HT-29 (cell line): ENCODE measurements around the gene BBS7. TPM values are rescaled to one million over a fixed set of nuclear protein-coding genes. Genes with fewer than 3 reads are reported as not detected.

Source experiments
- DNase-seq: peaks from one replicate; pipeline ENCODE4 v3.0.0-alpha.2; 2015; ENCODE audit warnings: low spot score
- total RNA-seq: library from RNA; depleted of rRNA; stranded (reverse); fragments of >200 nt; shearing (Covaris generic); gene quantifications from 2 replicates; pipeline ENCODE4 v1.2.3, GENCODE V29; 2014

Gene BBS7
- total RNA-seq, 1 experiment from 2014 or later, result 7.6 TPM

- no peak for DNase-seq
Observed at GRCh38 chr4:121824950-121825349, 45.3 kb downstream of the BBS7 start.

GRCh38 chr4:121824171-121824527 is 46.1 kb downstream of the BBS7 start:
- DNase-seq, result no peak

GRCh38 chr4:121823505-121824170 is 46.6 kb downstream of the BBS7 start, which contains the start of gene CCNA2:
Gene CCNA2 (minus strand): TSS chr4:121823883. CDS start chr4:121823628, 255 bp downstream.
- DNase-seq, result peak; percentile 98

- peak; percentile 38 for DNase-seq
Observed at GRCh38 chr4:121822796-121823504, 47.3 kb downstream of the BBS7 start.

GRCh38 chr4:121822047-121822446 is 48.2 kb downstream of the BBS7 start:
- no peak for DNase-seq

- no peak for DNase-seq
Observed at GRCh38 chr4:121819216-121819965, 50.9 kb downstream of the BBS7 start.

GRCh38 chr4:121818215-121818614 is 52.1 kb downstream of the BBS7 start:
- no peak for DNase-seq

GRCh38 chr4:121817701-121818100 is 52.6 kb downstream of the BBS7 start:
- no peak for DNase-seq

- no peak for DNase-seq
Observed at GRCh38 chr4:121817006-121817405, 53.3 kb downstream of the BBS7 start.

- no peak for DNase-seq
Observed at GRCh38 chr4:121814756-121815155, 55.5 kb downstream of the BBS7 start.

GRCh38 chr4:121811122-121811521 is 59.2 kb downstream of the BBS7 start:
- no peak for DNase-seq

- no peak for DNase-seq
Observed at GRCh38 chr4:121806411-121806810, 63.9 kb downstream of the BBS7 start.

GRCh38 chr4:121801715-121802075 is 68.6 kb downstream of the BBS7 start:
- DNase-seq, result no peak

GRCh38 chr4:121800961-121801714 is 69.1 kb downstream of the BBS7 start, which contains the start of gene EXOSC9:
Gene EXOSC9 (plus strand): TSS chr4:121801323. CDS start chr4:121801425, 102 bp downstream.
- DNase-seq, result peak; percentile 92

GRCh38 chr4:121800638-121800960 is 69.7 kb downstream of the BBS7 start:
- DNase-seq, result no peak

- DNase-seq, result no peak
Observed at GRCh38 chr4:121799867-121800501, 70.3 kb downstream of the BBS7 start.

- no peak for DNase-seq
Observed at GRCh38 chr4:121799208-121799823, 71.0 kb downstream of the BBS7 start.

- no peak for DNase-seq
Observed at GRCh38 chr4:121796283-121796682, 74.0 kb downstream of the BBS7 start.

GRCh38 chr4:121794505-121795188 is 75.6 kb downstream of the BBS7 start:
- no peak for DNase-seq

GRCh38 chr4:121792966-121793365 is 77.3 kb downstream of the BBS7 start:
- DNase-seq, result no peak
